HEK293 (cell line): ENCODE measurements around the gene BRINP2.

ENCODE experiments used
- CTCF ChIA-PET: fragments of 350-600 bp; formaldehyde crosslinking; extraction: SDS; loops from one replicate; lab custom pipeline; 2021; ENCODE audit warnings: antibody characterized with exemption; lab: Yijun Ruan, JAX
- POLR2A ChIA-PET: fragments of 300-600 bp; formaldehyde crosslinking; extraction: SDS; loops from one replicate; lab custom pipeline; 2020; ENCODE audit warnings: antibody characterized with exemption, inconsistent platforms; lab: Yijun Ruan, JAX
- H3K27ac ChIP-seq: fragments of 200-500 bp; sonication (Bioruptor generic); 2 replicates; pipeline ENCODE4 v1.5.1; 2014; ENCODE audit warnings: low read depth, low read length, control low read depth, inconsistent platforms; ENCODE audit errors: extremely low read depth
- H3K36me3 ChIP-seq, 2 experiments: fragments of 200-500 bp in 1 of 2; sonication (Bioruptor generic) in 1 of 2; 1 replicate in 1 of 2; 2 replicates in 1 of 2; pipeline ENCODE4 v1.5.1; 2014 to 2017; ENCODE audit warnings: inconsistent platforms in 2 of 2, low read length in 2 of 2; ENCODE audit not compliant: control insufficient read depth in 2 of 2, insufficient read depth in 1 of 2
- H3K4me1 ChIP-seq: fragments of 200-500 bp; sonication (Bioruptor generic); 2 replicates; pipeline ENCODE4 v1.5.1; 2014; ENCODE audit warnings: mild to moderate bottlenecking, low read length, inconsistent platforms; ENCODE audit not compliant: control insufficient read depth, insufficient read depth
- H3K4me3 ChIP-seq: 2 replicates; pipeline ENCODE4 v1.5.1; 2011; ENCODE audit warnings: low read depth, mild to moderate bottlenecking, control low read depth, low read length, moderate library complexity
- H3K9me3 ChIP-seq: fragments of 200-500 bp; sonication (Bioruptor generic); 2 replicates; pipeline ENCODE4 v1.5.1; 2014; ENCODE audit warnings: low read depth, low read length, inconsistent platforms; ENCODE audit not compliant: control insufficient read depth, insufficient read depth
- BCL11B ChIP-seq: fragments of 450-650 bp; formaldehyde crosslinking; IDR thresholded peaks from 2 replicates; pipeline ENCODE4 v1.5.1; 2016; ENCODE audit warnings: low read depth, missing biosample characterization, missing genetic modification characterization
- IKZF3 ChIP-seq: fragments of 450-650 bp; IDR thresholded peaks from 2 replicates; pipeline ENCODE4 v1.5.0; 2018; ENCODE audit warnings: missing biosample characterization, mild to moderate bottlenecking, missing genetic modification characterization, moderate library complexity
- RBAK ChIP-seq: fragments of 450-650 bp; formaldehyde crosslinking; IDR thresholded peaks from 2 replicates; pipeline ENCODE4 v1.5.1; 2016; ENCODE audit warnings: missing biosample characterization, missing genetic modification characterization
- REST ChIP-seq: fragments of 450-650 bp; formaldehyde crosslinking; IDR thresholded peaks from 2 replicates; pipeline ENCODE4 v1.5.1; 2016; ENCODE audit warnings: missing biosample characterization, missing genetic modification characterization
- SCRT1 ChIP-seq: fragments of 450-650 bp; formaldehyde crosslinking; IDR thresholded peaks from 2 replicates; pipeline ENCODE4 v1.5.1; 2016; ENCODE audit warnings: missing biosample characterization, missing genetic modification characterization, borderline replicate concordance
- ZBTB26 ChIP-seq: fragments of 450-650 bp; formaldehyde crosslinking; optimal IDR thresholded peaks from 2 replicates; pipeline ENCODE3; 2016; ENCODE audit warnings: missing biosample characterization, mild to moderate bottlenecking, missing genetic modification characterization
- ZNF10 ChIP-seq: fragments of 450-650 bp; formaldehyde crosslinking; IDR thresholded peaks from 2 replicates; pipeline ENCODE4 v1.5.1; 2017; ENCODE audit warnings: missing biosample characterization, missing genetic modification characterization
- ZNF121 ChIP-seq: fragments of 450-650 bp; formaldehyde crosslinking; IDR thresholded peaks from 2 replicates; pipeline ENCODE4 v1.5.1; 2016; ENCODE audit warnings: missing biosample characterization, missing genetic modification characterization
- ZNF391 ChIP-seq: fragments of 450-650 bp; formaldehyde crosslinking; IDR thresholded peaks from 2 replicates; pipeline ENCODE4 v1.5.1; 2016; ENCODE audit warnings: low read depth, missing biosample characterization, missing genetic modification characterization, borderline replicate concordance
- ZNF549 ChIP-seq: fragments of 450-650 bp; IDR thresholded peaks from 2 replicates; pipeline ENCODE4 v1.5.1; 2018; ENCODE audit warnings: missing biosample characterization, missing genetic modification characterization, mild to moderate bottlenecking, inconsistent platforms, moderate library complexity
- ZNF580 ChIP-seq: fragments of 450-650 bp; formaldehyde crosslinking; IDR thresholded peaks from 2 replicates; pipeline ENCODE4 v1.5.1; 2016; ENCODE audit warnings: missing biosample characterization, missing genetic modification characterization
- ZNF600 ChIP-seq: fragments of 450-650 bp; formaldehyde crosslinking; IDR thresholded peaks from 2 replicates; pipeline ENCODE4 v1.5.1; 2016; ENCODE audit warnings: missing biosample characterization, missing genetic modification characterization
- ZNF629 ChIP-seq: fragments of 450-650 bp; formaldehyde crosslinking; IDR thresholded peaks from 2 replicates; pipeline ENCODE4 v1.5.1; 2017; ENCODE audit warnings: missing biosample characterization, missing genetic modification characterization
- ZNF701 ChIP-seq: fragments of 450-650 bp; formaldehyde crosslinking; IDR thresholded peaks from 2 replicates; pipeline ENCODE4 v1.5.1; 2016; ENCODE audit warnings: missing biosample characterization, missing genetic modification characterization
- ZNF791 ChIP-seq: fragments of 450-650 bp; formaldehyde crosslinking; IDR thresholded peaks from 2 replicates; pipeline ENCODE4 v1.5.1; 2016; ENCODE audit warnings: missing biosample characterization, missing genetic modification characterization
- TF ChIP-seq, protein P1 (sequence below): fragments of 450-650 bp; formaldehyde crosslinking; IDR thresholded peaks from 2 replicates; pipeline ENCODE4 v1.5.1; 2016; ENCODE audit warnings: missing biosample characterization, missing genetic modification characterization, low read depth
- TF ChIP-seq, protein P2 (sequence below): fragments of 450-650 bp; formaldehyde crosslinking; IDR thresholded peaks from 2 replicates; pipeline ENCODE4 v1.5.1; 2017; ENCODE audit warnings: missing biosample characterization, missing genetic modification characterization

The BRINP2 gene

GRCh38 chr1:177300431-177300830 is 129.7 kb downstream of the BRINP2 start:
- Histone ChIP-seq H3K36me3 (no peaks in the 10 kb centered on the region), H3K27ac (no peak overlapping the region), H3K4me1 (no peaks in the 10 kb centered on the region), H3K9me3 (no peaks in the 10 kb centered on the region), H3K4me3 (no peak overlapping the region)
- ChIA-PET POLR2A (no interaction called here), CTCF (interaction anchor here (1.3 kb wide), 2 partner anchors 22 to 44 kb away, joined by 4 to 6 read pairs; no protein-coding TSS in a partner anchor)
- TF ChIP-seq ZNF629 (tag by site-specific recombination) (no peak), BCL11B (no peak), ZNF580 (tag by site-specific recombination) (no peak), SCRT1 (tag by site-specific recombination) (no peak), ZNF391 (tag by site-specific recombination) (no peak), REST (tag by site-specific recombination) (no peak), ZNF600 (tag by site-specific recombination) (no peak), ZNF10 (tag by site-specific recombination) (no peak), ZNF701 (tag by site-specific recombination) (no peak), ZNF549 (tag by site-specific recombination) (no peak), ZNF121 (no peak), ZNF791 (tag by site-specific recombination) (no peak), IKZF3 (tag by site-specific recombination) (no peak), ZBTB26 (no peak)
- TF ChIP-seq, protein P1, sequence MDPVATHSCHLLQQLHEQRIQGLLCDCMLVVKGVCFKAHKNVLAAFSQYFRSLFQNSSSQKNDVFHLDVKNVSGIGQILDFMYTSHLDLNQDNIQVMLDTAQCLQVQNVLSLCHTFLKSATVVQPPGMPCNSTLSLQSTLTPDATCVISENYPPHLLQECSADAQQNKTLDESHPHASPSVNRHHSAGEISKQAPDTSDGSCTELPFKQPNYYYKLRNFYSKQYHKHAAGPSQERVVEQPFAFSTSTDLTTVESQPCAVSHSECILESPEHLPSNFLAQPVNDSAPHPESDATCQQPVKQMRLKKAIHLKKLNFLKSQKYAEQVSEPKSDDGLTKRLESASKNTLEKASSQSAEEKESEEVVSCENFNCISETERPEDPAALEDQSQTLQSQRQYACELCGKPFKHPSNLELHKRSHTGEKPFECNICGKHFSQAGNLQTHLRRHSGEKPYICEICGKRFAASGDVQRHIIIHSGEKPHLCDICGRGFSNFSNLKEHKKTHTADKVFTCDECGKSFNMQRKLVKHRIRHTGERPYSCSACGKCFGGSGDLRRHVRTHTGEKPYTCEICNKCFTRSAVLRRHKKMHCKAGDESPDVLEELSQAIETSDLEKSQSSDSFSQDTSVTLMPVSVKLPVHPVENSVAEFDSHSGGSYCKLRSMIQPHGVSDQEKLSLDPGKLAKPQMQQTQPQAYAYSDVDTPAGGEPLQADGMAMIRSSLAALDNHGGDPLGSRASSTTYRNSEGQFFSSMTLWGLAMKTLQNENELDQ (tag by site-specific recombination): no peak

GRCh38 chr1:177301425-177302124 is 130.8 kb downstream of the BRINP2 start:
- Histone ChIP-seq H3K27ac (no peak overlapping the region), H3K9me3 (no peaks in the 10 kb centered on the region), H3K4me1 (no peaks in the 10 kb centered on the region), H3K36me3 (no peaks in the 10 kb centered on the region), H3K4me3 (no peak overlapping the region)
- TF ChIP-seq, protein P2, sequence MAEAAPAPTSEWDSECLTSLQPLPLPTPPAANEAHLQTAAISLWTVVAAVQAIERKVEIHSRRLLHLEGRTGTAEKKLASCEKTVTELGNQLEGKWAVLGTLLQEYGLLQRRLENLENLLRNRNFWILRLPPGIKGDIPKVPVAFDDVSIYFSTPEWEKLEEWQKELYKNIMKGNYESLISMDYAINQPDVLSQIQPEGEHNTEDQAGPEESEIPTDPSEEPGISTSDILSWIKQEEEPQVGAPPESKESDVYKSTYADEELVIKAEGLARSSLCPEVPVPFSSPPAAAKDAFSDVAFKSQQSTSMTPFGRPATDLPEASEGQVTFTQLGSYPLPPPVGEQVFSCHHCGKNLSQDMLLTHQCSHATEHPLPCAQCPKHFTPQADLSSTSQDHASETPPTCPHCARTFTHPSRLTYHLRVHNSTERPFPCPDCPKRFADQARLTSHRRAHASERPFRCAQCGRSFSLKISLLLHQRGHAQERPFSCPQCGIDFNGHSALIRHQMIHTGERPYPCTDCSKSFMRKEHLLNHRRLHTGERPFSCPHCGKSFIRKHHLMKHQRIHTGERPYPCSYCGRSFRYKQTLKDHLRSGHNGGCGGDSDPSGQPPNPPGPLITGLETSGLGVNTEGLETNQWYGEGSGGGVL: no peak
- peak; percentile 88 for TF ChIP-seq RBAK (tag by site-specific recombination)
- ChIA-PET POLR2A (no interaction called here), CTCF (interaction anchor here (0.7 to 2.0 kb wide), 2 partner anchors 103 to 403 kb away, joined by 5 to 6 read pairs; no protein-coding TSS in a partner anchor)
